HG02885 (cell line): ENCODE measurements around the gene CEBPZ.
"Not testable (repeated sequence)": the region's sequence is repeated elsewhere in the genome, so short reads cannot be mapped to it uniquely, and the experiment has no call there.

Source experiments
- ATAC-seq: cut with Tn5 transposase; IDR thresholded peaks from one replicate; pipeline ENCODE4 v1.9.1; 2021; ENCODE audit warnings: mild to moderate bottlenecking; ENCODE audit not compliant: unreplicated experiment, poor library complexity

CEBPZ gene

GRCh38 chr2:37231241-37232130 lies at the start of gene CEBPZ, which contains the start of gene NDUFAF7:
Gene CEBPZ (minus strand): TSS chr2:37231596. CDS start chr2:37231567, 29 bp downstream.
Gene NDUFAF7 (plus strand): TSS chr2:37231658. CDS start chr2:37231706, 48 bp downstream.
- ATAC-seq = peak; percentile 97

DNA sequence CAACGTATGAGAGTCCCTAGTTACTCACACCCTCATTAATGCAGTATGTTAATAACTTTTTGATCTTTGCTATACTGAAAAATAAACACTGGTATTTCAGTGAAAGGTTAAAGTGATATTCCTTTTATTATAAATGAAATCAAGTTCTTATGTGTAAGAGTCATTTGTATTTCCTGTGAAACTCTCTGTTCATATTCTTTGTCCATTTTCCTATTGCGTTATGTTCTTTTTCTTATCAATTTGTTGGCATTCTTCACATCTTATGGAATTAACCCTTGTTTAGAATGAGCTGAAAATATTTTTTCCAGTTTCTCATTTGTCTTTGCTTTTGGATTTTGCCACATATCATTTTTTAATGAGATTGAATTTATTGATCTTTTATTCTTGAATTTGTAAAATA lies 44.9 kb upstream of the CEBPZ start:
- ATAC-seq = no peak

DNA sequence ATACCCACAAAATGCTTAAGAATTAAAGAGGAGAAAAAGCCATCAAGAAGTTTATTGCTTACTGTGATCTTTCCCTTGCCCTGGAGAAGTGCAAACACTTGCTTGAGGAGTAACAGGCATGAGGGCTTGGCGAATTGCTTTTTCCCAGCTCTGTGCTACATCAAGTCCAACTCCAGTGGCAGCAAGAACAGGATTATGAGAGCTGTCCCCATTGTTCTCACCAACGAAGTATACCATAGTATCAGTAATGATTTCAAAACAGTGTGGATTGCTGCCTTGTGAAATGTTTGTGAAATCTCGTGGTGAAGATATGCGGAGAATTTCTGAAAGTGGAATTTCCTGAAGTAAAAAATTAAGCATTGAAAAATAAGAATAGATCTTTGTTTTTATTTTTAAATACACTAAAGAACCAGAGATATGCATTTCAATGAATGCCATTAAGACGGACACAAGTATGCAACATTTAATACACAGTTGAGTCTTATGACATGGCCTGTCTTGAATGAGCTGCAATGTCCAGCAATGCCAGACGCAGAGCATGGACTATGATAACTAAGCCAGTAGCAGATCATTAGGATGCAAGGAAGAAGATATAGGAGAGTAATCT lies 43.1 kb upstream of the CEBPZ start:
- no peak for ATAC-seq

DNA sequence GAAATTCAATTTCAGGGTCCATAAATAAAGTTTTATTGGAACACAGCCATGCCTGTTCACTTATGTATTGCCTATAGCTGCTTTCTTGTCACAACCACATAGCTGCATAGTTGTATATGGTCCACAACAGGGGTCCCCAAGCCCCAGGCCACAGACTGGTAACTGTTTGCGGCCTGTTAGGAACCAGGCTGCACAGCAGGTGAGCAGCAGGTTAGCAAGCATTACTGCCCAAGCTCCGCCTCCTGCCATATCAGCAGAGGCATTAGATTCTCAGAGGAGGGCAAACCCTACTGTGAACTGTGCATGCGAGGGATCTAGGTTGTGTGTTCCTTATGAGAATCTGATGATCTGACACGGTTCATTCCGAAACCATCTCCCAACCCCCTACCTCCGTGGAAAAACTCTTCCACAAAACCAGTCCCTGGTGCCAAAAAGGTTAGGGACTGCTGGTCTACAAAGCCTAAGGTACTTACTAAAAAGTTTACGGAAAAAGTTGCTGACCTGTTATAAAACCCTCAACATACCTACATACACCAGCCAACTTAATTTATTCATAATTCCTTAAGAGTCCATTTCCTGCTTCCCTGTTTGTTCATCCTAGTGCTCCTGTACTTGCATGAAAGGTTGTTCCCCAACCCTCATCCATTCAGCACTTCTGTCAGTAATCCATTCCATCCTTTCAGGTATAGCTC lies 40.1 kb upstream of the CEBPZ start:
- ATAC-seq = no peak

DNA sequence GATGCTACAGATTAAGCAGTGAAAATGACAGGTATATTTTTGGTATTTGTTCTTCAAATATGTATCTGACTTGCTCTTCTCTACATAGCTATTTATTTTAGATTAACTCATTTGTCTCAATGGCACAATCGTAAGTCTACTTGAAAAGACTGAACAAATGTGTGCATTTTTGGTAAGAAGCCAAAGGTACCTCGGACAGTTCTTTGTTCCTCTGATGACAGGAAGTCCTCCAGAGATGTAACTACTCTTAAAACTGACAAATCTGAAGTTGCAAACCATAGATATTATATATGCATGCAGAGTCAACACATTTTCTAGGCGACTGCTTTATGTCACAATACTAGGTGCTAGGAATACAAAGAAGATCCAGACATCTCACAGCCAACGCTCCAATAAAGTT lies 36.7 kb upstream of the CEBPZ start:
- ATAC-seq = no peak

DNA sequence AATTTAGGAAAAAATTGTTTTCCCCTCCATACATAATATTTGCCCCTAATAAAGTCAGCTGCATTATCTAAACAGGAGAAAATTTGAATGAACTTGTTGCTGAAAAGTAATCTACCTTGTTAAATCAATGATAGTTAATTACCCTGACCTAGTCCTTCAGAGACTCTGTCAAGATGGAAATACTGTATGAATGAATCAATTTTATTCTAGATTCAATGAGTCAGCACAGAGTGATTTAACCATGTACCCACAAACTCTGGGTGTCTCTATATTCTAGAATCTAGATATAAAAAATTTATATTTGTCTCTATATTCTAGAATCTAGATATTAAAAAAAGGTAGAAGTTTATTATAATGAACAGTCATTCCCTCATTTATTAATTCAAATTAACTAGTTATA lies 36.3 kb upstream of the CEBPZ start:
- no peak for ATAC-seq

- no peak for ATAC-seq
Observed at GRCh38 chr2:37263839-37264238, 32.4 kb upstream of the CEBPZ start.

- no peak for ATAC-seq
Observed at GRCh38 chr2:37262522-37262921, 31.1 kb upstream of the CEBPZ start.

DNA sequence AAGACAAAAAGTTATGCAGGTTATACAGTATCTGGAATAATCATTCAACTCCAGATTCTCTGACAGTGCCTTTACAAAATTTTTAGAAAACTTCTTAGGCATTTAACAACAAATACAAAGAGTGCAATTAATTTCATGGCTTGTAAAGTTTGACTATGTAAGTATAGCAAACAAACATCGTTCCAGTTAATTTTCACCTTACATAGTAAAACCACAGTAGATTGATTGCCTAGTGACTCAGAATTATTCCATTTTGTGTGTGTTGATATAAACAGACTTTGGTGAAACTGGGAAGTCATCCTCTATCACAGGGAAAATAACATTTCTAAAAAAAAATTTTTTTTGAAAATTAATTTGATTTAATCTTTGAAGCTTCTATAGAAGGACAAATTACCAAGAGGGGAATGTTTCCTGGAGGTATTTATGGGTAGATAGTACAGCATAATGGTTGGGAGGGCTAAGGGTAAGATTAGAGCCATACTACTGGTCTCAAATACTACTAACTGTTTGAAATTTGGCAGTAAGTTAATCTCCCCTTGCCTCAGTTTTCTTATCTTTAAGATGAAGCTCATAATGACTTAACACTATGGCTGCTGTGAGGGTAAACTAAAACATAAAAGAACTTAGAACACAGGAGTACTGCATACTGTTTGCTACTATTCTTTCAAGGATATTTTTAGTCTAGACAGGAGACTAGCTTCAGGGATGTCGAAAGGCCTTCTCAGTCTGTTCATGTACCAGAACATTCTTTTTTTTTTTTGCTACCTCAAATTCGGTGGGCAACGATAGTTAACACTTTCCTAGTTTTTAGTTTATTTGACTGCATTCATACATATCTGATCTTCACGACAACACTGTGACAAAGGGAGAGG lies 19.7 kb upstream of the CEBPZ start:
- no peak for ATAC-seq

- ATAC-seq = no peak
Observed at GRCh38 chr2:37246205-37246604, 14.8 kb upstream of the CEBPZ start.

GRCh38 chr2:37244755-37245154 lies 13.4 kb upstream of the CEBPZ start:
- no peak for ATAC-seq

DNA sequence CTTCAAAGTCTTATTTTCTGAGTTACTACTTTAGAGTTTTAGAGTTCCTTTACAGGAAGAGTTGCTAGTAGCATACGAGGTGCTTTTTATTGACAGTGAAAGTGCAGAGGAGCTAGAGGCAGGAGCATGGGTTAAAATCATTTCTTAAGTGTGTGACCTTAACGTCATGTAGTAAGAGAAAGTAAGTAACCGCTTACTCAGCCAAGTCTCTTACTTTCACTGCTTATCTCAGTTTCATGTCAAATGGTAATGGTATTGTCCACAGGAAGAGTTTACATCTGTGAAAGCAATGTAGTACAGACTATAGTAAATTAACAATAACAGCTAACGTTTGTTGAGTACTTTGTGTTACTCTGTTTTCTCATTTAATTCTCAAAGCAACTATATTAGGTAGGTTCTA lies 12.6 kb upstream of the CEBPZ start:
- ATAC-seq = peak; percentile 99

- no peak for ATAC-seq
Observed at GRCh38 chr2:37243435-37243834, 12.0 kb upstream of the CEBPZ start.

- peak; percentile 8 for ATAC-seq
Observed at GRCh38 chr2:37232131-37232933, 936 bp upstream of the CEBPZ start.

- no peak for ATAC-seq
Observed at GRCh38 chr2:37230581-37230980, 815 bp downstream of the CEBPZ start.

DNA sequence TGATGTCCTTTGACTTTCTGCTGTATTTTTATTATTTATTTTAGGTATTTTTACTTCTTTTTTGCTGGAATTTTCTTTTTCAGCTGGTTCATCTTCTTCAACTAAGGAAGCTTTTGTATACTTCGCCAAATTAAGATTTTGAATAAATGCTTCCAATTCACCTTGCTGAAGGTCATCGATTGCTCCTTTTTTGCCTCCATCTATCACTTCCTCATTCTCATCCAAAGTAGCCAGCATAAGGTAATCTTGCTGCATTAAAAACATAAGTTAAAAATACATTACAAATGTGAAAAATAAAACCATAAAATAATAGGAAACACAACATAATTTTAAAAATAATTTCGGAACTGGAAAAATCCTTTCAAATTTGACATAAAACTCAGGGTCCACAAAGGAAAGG lies 2.6 kb downstream of the CEBPZ start:
- ATAC-seq = no peak

DNA sequence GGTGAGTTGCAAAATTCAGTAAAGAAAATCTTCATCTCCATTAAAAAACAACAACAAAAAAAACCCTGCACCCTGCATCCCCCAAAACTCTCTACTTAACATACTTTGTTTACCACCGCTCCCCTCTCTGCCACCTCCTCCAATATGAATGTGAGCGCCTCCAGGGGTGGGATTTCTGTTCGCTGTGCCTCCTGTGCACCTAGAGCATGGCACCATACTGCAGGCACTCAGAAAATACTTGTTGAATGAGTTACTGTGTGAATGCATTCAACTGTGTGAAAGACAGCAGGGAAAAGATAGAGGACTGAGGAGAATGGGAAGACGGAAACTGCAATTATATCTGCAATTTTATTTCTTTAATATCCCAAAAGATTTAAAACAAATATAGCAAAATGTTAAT lies 4.5 kb downstream of the CEBPZ start:
- ATAC-seq = no peak

GRCh38 chr2:37225129-37225528 lies 6.3 kb downstream of the CEBPZ start:
- not testable (repeated sequence) for ATAC-seq

GRCh38 chr2:37224063-37224462 lies 7.3 kb downstream of the CEBPZ start:
- no peak for ATAC-seq
